H1 (cell line): ENCODE data around the gene ISL2.

Source experiments
- EP300 ChIP-seq, 2 experiments: IDR thresholded peaks; 1 replicate in 1 of 2; 2 replicates in 1 of 2; pipeline ENCODE4 v1.6.1; 2011 to 2012; ENCODE audit warnings: low read depth in 2 of 2, low read length in 2 of 2, mild to moderate bottlenecking in 2 of 2, borderline replicate concordance in 1 of 2, inconsistent platforms in 1 of 2, moderate library complexity in 1 of 2
- MAFK ChIP-seq: IDR thresholded peaks from 2 replicates; pipeline ENCODE4 v1.6.1; 2012; ENCODE audit warnings: low read depth, mild to moderate bottlenecking, improper control_type of control experiment, low read length
- TAF1 ChIP-seq: IDR thresholded peaks from 2 replicates; pipeline ENCODE4 v1.6.1; 2011; ENCODE audit warnings: mild to moderate bottlenecking, low read depth, low read length
- TF ChIP-seq, protein P1 (sequence below), 3 experiments: IDR thresholded peaks; 1 replicate in 2 of 3; 2 replicates in 1 of 3; pipeline versions ENCODE4 v1.5.1 to v1.6.1; 2011; ENCODE audit warnings: low read length in 3 of 3, mild to moderate bottlenecking in 3 of 3, inconsistent platforms in 2 of 3, low read depth in 1 of 3, moderate library complexity in 1 of 3; ENCODE audit not compliant: insufficient read depth in 1 of 3; ENCODE audit errors: control extremely low read depth in 1 of 3

DNA sequence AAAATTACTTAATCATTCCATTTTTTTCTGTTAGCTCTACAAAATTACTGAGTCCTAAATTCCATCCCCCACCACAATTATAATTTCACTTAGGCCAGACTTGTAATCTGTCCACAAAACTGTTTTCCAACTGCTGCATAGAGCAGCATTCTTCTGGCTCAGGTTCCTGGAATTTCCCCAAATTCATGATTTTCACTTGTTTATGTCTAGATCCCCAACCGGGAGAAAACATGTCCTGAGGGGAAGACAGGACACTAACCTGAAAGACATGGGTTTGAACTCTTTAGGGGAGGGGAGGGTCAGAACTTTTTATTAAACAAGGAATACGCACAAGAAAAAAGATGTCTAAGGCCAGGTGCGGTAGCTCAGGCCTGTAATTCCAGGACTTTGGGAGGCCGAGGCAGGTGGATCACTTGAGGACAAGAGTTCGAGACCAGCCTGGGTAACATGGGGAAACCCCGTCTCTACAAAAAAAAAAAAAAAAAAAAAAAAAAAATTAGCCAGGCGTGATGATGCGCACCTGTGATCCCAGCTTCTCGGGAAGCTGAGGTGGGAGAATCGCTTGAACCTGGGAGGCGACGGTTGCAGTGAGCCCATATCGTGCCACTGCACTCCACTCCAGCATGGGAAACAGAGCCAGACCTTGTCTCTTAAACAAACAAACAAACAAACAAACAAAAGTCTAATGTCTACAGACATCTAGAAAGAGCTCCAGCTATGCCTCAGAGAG is 26.8 kb upstream of the ISL2 start:
- TF ChIP-seq, protein P1, sequence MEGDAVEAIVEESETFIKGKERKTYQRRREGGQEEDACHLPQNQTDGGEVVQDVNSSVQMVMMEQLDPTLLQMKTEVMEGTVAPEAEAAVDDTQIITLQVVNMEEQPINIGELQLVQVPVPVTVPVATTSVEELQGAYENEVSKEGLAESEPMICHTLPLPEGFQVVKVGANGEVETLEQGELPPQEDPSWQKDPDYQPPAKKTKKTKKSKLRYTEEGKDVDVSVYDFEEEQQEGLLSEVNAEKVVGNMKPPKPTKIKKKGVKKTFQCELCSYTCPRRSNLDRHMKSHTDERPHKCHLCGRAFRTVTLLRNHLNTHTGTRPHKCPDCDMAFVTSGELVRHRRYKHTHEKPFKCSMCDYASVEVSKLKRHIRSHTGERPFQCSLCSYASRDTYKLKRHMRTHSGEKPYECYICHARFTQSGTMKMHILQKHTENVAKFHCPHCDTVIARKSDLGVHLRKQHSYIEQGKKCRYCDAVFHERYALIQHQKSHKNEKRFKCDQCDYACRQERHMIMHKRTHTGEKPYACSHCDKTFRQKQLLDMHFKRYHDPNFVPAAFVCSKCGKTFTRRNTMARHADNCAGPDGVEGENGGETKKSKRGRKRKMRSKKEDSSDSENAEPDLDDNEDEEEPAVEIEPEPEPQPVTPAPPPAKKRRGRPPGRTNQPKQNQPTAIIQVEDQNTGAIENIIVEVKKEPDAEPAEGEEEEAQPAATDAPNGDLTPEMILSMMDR (IDR thresholded peaks at IDR 0.05; ENCODE audit: control extremely low read depth in 1 of 3, insufficient read depth in 1 of 3, low read depth in 1 of 3, low read length in 3 of 3): no peak
- TF ChIP-seq TAF1 (no peak), MAFK (no peak), EP300 (IDR thresholded peaks at IDR 0.05; ENCODE audit: borderline replicate concordance in 1 of 2, low read depth in 2 of 2, low read length in 2 of 2) (no peak)
